NCI-H69 (cell line): Measurements from ENCODE around the gene ENTREP1.
"Not testable (repeated sequence)": the region's sequence is repeated elsewhere in the genome, so short reads cannot be mapped to it uniquely, and the experiment has no call there.

Experiments used
- DNase-seq: peaks from one replicate; lab custom pipeline; 2025; lab: John Stamatoyannopoulos, UW

The ENTREP1 gene

GRCh38 chr9:69364510-69365150, 39.6 kb downstream of the ENTREP1 start:
- DNase-seq, result no peak

GRCh38 chr9:69370430-69370829, 45.4 kb downstream of the ENTREP1 start:
- no peak for DNase-seq

GRCh38 chr9:69371001-69371400, 46.0 kb downstream of the ENTREP1 start:
- DNase-seq, result no peak

GRCh38 chr9:69376651-69377050, 51.6 kb downstream of the ENTREP1 start:
- DNase-seq, result no peak

GRCh38 chr9:69377291-69377690, 52.3 kb downstream of the ENTREP1 start:
- no peak for DNase-seq

DNA sequence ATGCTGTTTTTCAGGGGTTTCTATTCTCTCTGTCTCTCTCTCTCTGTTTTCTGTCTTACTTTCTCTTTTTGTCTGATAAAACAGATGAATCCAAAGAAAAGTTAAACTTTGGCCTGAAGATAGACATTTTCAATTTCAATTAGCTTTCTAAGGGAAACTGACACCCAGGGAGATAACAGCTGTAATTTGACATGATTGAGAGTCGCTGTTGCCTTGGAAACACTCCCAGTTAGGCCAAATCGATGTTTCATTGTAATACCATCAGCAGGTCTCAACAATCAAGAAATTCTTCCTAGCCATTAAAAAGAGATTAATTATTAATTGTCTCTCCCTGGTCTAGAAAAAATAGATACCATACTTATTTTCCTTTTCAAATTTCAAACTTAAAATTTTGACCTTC, 53.0 kb downstream of the ENTREP1 start:
- DNase-seq, result no peak

DNA sequence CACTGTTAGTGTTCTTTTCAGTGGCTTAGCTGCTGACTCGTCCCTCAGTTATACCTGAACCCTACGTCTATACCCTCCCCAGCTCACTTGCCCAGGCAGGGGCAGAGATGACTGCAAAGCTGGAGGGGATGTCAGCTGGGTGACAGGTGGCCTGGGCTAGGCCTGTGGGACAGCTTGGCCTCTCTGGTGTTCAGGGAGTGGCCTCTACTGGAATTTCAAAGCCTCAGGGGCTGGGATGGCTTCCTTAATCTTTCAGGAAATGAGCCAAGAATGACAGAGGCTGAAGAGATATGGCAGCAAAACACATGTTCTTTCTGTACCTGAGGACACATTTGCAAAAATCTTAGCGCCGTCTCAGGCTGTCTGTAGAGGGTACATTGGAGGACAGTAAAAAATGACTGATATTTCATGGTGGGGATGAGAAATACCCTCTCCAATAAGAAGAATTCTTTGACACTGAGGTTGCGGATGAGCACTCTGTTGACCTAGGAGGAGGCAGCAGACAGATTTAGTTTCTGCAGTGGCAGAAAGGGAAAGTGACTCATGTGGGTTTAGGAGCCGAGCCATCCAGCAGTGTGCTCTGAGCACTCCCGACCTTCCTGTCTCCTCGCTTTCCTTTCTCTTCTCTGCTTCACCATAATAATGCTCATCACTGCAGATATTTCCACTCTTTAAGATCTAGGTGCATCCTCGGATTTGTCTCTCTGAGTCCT, 54.4 kb downstream of the ENTREP1 start:
- no peak for DNase-seq

- no peak for DNase-seq
These were observed 55.3 kb downstream of the ENTREP1 start for GRCh38 chr9:69380301-69380700.

GRCh38 chr9:69380811-69381210, 55.8 kb downstream of the ENTREP1 start:
- DNase-seq, result no peak

DNA sequence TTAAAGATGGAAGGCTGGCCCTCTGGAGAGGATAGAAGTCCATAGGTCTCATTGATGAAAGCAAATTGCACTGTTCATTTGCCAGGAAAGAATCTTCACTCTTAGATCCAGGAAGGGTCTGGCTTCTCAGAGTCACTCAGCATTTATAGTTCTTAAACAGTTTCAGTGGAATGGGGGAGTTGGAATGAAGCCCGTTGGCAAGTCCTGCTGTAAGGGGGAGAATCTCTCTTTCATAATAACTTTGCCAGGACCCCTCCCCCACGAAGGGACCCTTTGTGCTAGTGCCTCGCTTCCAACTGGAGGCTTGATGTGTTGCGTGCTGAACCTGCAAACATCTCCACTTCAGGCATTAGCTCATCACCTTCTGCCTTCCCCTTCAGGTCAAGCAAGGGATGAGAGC, 57.1 kb downstream of the ENTREP1 start:
- DNase-seq, result no peak

GRCh38 chr9:69385581-69386033, 60.6 kb downstream of the ENTREP1 start:
- peak; percentile 22 for DNase-seq

DNA sequence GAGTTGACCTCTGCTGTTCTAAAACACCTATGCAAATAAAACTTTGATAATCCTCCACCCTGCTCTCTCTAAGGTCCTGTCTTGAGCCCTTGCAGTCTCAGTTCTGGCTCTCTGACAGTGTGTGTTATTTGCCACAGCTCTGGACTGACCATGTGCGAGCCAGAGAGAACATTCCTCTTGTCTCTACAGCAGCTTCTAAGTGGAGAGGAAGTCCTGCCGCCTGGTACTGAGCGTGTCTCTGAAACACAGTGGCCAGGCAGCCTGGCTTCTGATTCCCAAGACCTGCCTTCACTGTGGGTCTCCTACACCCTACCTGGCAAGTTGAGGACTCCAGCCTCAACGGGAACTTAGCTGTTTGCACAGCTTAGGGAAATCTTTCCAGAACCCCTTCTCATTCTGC, 61.6 kb downstream of the ENTREP1 start:
- DNase-seq, result no peak

DNA sequence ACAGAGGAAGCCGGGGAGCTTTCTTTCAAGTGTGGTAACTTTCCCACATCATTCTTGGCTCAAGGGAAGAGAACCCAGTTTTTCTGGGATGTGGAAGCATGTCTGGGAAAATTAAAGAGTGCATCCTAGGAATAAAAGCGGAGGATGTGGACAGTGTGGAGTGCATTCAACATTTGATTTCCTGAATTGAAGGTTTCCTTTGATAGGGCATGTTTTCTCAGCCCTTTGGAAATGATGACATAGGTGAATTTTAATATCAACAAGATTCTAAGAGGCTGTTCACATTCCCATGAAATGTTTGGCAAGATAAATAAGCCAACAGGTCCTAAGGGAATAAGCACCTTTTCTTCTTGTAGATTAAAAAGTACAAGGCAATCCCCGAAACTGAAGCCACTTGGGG, 63.6 kb downstream of the ENTREP1 start:
- no peak for DNase-seq

- peak; percentile 17 for DNase-seq
These were observed 64.5 kb downstream of the ENTREP1 start for GRCh38 chr9:69389437-69389995.

DNA sequence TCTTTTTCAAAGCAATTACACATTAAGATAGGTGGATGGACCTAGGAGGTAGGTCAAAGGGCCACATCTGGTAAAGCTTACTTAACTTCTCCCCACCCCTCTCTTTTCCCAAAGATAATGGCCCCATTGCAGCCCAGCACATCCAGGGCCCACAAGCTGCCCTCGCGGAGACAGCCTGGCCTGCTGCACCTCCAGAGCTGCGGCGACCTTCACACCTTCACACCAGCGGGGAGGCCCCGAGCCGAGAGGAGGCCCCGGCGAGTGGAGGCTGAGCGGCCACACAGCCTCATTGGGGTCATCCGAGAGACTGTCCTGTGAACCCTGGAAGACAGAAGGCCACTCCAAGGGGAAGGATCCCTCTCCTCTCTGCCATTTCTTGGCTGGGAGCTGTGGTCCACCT, 66.5 kb downstream of the ENTREP1 start:
- no peak for DNase-seq

DNA sequence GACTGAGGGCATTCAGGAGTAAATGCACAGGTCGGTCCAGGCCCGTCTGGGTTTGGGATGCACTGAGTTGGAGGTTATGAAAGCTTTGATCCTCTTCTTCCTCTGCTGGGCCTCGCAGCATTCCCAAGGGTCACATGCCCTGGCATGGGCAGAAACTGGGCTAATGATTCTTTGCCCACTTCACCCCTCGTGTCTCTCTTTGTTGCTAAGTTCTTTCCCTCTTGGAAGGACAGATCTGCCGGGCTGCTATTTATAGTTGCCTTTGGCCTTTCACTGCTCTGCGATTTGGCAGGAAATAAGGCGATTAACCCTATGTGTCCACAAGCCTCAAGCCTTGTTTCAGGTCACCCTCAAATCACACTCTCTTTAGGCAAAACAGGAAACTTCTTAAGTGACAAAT, 66.9 kb downstream of the ENTREP1 start:
- no peak for DNase-seq

- DNase-seq, result no peak
These were observed 67.8 kb downstream of the ENTREP1 start for GRCh38 chr9:69392826-69393225.

GRCh38 chr9:69393425-69393824, 68.4 kb downstream of the ENTREP1 start:
- DNase-seq, result no peak

DNA sequence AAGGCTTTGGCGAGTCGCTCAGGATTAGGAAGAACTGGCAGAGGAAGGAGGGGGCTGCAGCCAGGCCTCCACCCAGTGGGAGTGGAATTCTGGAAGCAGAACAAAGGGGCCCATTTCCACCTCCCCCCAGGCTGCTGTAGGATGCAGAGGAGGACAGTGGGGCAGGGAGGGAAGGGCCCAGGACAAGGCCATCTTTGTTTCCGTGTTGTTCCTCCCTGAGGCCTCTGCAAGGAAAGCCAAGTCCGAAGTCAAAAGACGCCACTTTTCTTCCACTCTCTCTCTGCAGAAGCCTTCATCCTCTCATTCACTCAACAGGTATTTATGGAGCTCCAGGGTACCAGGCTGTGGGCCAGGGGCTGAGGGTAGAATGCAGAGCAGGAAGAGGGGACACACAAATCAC, 70.7 kb downstream of the ENTREP1 start:
- no peak for DNase-seq

GRCh38 chr9:69396759-69397158, 71.7 kb downstream of the ENTREP1 start:
- no peak for DNase-seq

DNA sequence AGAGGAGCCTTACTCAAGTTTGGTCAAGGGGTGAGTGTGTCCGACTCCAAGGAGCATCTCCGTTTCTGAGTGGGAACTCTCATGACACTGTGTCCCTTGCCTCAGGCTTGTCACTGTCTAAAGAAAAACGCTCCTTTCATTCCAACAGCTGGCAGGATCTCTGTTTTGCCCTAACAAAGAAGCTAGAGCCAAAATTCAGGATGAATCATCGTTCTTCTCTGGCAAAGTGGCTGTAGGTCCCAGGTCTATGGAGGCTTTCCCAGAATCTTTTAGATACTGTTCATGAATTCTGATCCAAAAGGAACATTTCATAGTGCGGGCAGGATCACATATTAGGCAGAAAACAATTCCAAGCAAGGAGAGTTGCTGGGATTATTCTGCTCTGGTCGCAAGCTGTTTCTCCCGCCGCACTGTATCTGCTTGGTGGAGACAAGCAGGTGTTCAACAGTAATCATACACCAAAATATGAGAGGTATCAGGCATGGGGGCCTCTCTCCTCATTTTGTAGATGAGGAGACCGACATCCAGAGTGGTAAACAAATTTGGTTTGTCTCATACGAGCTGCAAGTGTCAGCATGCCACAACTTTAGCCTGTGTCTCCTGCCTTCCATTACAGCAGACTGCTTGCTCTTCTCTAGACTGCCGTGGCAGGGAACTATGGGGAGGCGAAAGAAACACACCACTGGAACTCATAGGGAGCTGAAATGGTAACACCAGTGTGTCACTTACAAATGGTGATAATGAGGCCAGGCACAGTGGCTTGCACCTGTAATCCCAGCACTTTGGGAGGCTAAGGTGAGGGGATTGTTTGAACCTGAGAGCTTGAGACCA, 72.6 kb downstream of the ENTREP1 start:
- DNase-seq, result no peak

- no peak for DNase-seq
These were observed 75.5 kb downstream of the ENTREP1 start for GRCh38 chr9:69400470-69400869.

DNA sequence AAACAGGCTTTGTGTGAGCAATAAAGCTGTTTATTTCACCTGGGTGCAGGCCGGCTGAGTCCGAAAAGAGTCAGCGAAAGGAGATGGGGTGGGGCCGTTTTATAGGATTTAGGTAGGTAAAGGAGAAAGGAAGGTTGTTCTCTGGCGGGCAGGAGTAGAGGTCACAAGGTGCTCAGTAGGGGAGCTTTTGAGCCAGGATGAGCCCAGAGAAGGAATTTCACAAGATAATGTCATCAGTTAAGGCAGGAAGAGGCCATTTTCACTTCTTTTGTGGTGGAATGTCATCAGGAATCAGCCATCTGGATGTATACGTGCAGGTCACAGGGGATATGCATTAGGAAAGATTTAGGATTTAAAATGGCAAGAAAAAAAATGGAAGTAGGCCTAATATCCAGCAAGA, 84.9 kb downstream of the ENTREP1 start:
- not testable (repeated sequence) for DNase-seq
